Esophagus mucosa (tissue), 1 donor: ENCODE data around the gene UNC45B. TPM values are rescaled to one million over a fixed set of nuclear protein-coding genes. Genes with fewer than 3 reads are reported as not detected.
"Not testable (repeated sequence)": the region's sequence is repeated elsewhere in the genome, so short reads cannot be mapped to it uniquely, and the experiment has no call there.

Experiments used
- ATAC-seq: fragments of 200-7000 bp; cut with Tn5 transposase; one replicate; pipeline ENCODE4 v1.9.1; 2020
- total RNA-seq: library from RNA; stranded (reverse); gene quantifications from one replicate; pipeline ENCODE4 v1.2.4, GENCODE V29; 2023
- donor health status: DM: yes; HTN: yes; CAD: no.

The UNC45B gene
- total RNA-seq, 1 donor from 2014 or later = not detected

GRCh38 chr17:35214631-35215273 lies 67.1 kb downstream of the UNC45B start:
- no peak for ATAC-seq

- ATAC-seq = no peak
Observed at GRCh38 chr17:35217107-35217506, 69.5 kb downstream of the UNC45B start.

GRCh38 chr17:35218915-35219314 lies 71.3 kb downstream of the UNC45B start:
- peak; percentile 18 for ATAC-seq

- no peak for ATAC-seq
Observed at GRCh38 chr17:35222452-35222851, 74.8 kb downstream of the UNC45B start.

GRCh38 chr17:35224436-35224835 lies 76.8 kb downstream of the UNC45B start:
- no peak for ATAC-seq

- ATAC-seq = peak; percentile 54
Observed at GRCh38 chr17:35227546-35227945, 79.9 kb downstream of the UNC45B start.

GRCh38 chr17:35229638-35230037 lies 82.0 kb downstream of the UNC45B start:
- ATAC-seq = no peak

GRCh38 chr17:35234315-35234714 lies 86.7 kb downstream of the UNC45B start:
- not testable (repeated sequence) for ATAC-seq

GRCh38 chr17:35235289-35235688 lies 87.7 kb downstream of the UNC45B start:
- peak; percentile 24 for ATAC-seq

- ATAC-seq = peak; percentile 29
Observed at GRCh38 chr17:35235917-35236316, 88.3 kb downstream of the UNC45B start.

- ATAC-seq = no peak
Observed at GRCh38 chr17:35236821-35237220, 89.2 kb downstream of the UNC45B start.

GRCh38 chr17:35238821-35239220 lies 91.2 kb downstream of the UNC45B start:
- ATAC-seq = no peak

Other genes starting within 250 kb of the UNC45B start
- 0.96 TPM for gene CCT6B, start 186.4 kb upstream of the UNC45B start, total RNA-seq
- 7.7 TPM for gene ZNF830, start 186.3 kb upstream of the UNC45B start, total RNA-seq
- 22.8 TPM for gene LIG3, start 167.3 kb upstream of the UNC45B start, total RNA-seq
- gene RFFL, start 84.1 kb upstream of the UNC45B start, total RNA-seq = 46.3 TPM
- gene RAD51D, start 28.0 kb upstream of the UNC45B start, total RNA-seq = 6.3 TPM
- gene FNDC8, start 26.2 kb upstream of the UNC45B start, total RNA-seq = not detected
- 14.7 TPM for gene NLE1, start 5.5 kb upstream of the UNC45B start, total RNA-seq
- not detected for gene SLC35G3, start 46.6 kb downstream of the UNC45B start, total RNA-seq
- 25.0 TPM for gene SLFN5, start 95.3 kb downstream of the UNC45B start, total RNA-seq
- 6.6 TPM for gene SLFN11, start 225.8 kb downstream of the UNC45B start, total RNA-seq